GM12801 (cell line): Measurements from ENCODE around the gene SAP25.

Experiments used
- TF ChIP-seq, protein P1 (sequence below): IDR thresholded peaks from one replicate; pipeline ENCODE4 v1.5.1; 2011; ENCODE audit warnings: control low read depth; ENCODE audit not compliant: insufficient read length; ENCODE audit errors: extremely low read depth

SAP25 gene

DNA sequence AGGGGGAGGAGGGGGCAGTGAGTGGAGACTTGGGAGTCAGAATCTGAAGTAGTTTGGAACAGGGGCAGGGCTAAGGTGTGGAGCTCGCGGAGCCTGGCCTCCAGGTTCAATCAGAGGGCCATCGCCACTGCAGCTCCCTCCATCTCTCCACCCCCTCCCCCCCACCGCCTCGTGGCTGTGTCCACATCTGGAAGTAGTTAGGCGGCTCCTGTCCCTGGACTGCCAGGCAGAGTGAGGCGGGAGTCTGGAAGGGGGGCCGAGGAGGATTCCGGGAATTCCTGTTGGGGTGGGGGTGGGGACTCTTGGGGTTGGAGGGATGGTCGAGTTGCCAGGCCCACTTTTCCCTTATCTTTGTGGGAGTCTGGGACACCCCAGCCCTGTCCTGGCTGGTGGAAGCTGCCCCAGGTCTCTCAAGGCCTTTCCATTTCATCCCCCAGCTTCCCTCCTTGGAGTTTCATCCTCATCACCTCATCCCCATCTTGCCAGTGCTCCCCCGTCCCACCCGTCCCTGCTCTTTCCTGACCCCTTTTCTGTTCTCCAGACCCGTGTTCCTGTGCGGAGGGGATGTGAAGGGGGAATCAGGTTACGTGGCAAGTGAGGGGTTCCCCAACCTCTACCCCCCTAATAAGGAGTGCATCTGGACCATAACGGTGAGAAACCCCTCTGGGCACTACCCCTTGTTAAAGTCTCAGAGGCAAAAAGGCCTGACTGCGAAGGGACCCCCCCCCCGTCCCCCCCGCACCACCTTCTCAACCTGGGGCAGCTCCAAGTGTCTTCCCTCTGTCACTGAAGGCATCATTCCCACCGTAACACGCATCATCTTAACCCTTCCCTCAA lies 29.4 kb upstream of the SAP25 start:
- TF ChIP-seq, protein P1, sequence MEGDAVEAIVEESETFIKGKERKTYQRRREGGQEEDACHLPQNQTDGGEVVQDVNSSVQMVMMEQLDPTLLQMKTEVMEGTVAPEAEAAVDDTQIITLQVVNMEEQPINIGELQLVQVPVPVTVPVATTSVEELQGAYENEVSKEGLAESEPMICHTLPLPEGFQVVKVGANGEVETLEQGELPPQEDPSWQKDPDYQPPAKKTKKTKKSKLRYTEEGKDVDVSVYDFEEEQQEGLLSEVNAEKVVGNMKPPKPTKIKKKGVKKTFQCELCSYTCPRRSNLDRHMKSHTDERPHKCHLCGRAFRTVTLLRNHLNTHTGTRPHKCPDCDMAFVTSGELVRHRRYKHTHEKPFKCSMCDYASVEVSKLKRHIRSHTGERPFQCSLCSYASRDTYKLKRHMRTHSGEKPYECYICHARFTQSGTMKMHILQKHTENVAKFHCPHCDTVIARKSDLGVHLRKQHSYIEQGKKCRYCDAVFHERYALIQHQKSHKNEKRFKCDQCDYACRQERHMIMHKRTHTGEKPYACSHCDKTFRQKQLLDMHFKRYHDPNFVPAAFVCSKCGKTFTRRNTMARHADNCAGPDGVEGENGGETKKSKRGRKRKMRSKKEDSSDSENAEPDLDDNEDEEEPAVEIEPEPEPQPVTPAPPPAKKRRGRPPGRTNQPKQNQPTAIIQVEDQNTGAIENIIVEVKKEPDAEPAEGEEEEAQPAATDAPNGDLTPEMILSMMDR = no peak

DNA sequence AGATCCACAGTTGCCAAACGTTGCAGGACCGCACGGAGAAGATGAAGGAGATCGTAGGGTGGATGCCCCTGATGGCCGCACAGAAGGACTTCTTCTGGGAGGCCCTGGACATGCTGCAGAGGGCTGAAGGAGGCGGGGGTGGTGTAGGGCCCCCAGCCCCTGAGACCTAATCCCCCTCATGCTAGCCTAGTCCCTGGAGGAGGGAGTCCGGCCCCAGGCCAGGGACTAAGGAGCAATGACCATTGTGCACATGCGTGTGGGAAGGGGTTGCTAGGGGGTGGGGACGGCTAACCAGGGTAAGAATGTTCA lies 27.0 kb upstream of the SAP25 start:
- TF ChIP-seq, protein P1 = no peak

DNA sequence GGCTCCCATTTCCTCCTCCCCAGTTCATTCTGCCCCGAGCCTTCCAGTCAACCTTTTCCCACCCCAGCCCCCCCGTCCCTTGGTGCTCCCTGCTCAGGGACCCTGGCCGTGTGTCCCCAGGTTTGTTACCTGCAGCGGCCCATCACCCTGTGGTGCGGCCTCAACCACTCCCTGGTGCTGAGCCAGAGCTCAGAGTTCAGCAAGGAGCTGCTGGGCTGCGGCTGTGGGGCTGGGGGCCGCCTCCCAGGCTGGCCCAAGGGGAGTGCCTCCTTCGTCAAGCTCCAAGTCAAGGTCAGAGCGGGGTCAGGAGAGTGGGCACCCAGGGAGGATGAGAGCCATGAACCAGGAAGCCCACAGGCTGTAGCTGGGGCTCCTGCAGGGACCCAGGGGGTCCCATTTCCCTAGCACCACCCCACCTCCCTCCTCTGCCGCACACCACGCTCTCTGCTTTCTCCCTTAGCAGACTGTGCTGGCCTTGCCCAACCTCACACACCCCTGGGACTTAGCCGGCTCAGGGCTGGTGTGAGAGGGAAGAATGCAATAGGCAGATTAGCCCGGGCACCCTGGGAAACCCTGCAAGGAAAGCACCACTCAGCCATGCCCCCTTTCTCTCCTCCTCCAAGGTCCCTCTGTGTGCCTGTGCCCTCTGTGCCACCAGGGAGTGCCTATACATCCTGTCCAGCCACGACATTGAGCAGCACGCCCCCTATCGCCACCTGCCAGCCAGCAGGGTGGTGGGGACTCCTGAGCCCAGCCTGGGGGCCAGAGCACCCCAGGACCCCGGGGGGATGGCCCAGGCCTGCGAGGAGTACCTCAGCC lies 26.4 kb upstream of the SAP25 start:
- TF ChIP-seq, protein P1 = no peak

DNA sequence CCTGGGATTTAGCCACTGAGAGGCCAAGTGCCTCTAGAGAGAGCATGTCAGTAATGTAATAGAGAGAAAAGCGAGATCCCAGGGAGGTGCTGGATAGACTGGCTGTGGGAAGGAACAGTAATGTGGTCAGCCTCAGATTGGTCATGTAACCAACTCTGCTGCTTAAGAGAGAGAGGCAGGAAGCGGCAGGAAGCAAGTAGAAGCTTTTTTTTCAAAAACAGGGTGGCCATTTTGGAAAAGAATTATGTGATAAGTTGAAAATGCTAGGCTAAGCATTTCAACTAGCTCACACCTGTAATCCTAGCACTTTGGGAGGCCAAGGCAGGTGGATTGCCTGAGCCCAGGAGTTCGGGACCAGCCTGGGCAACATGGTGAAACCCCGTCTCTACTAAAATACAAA lies 24.7 kb upstream of the SAP25 start:
- TF ChIP-seq, protein P1 = no peak

DNA sequence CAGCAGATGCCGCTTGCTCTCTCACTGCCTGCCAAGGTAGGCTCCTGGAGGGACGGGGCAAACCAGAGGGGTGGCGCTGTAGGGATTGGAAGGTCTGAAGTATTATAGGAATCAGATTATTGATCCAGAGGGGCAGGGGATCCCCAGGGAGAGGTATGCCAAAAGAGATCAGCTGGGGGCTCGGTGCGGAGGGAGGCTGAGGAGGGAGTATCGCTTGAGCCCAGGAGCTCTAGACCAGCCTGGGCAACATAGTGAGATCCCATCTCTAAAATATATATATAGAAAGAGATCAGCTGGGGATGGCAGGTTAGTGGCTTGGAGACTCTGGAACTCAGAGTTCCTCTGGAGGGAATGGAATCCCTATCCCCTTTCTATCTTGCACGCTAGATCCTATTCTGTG lies 21.5 kb upstream of the SAP25 start:
- TF ChIP-seq, protein P1 = no peak

DNA sequence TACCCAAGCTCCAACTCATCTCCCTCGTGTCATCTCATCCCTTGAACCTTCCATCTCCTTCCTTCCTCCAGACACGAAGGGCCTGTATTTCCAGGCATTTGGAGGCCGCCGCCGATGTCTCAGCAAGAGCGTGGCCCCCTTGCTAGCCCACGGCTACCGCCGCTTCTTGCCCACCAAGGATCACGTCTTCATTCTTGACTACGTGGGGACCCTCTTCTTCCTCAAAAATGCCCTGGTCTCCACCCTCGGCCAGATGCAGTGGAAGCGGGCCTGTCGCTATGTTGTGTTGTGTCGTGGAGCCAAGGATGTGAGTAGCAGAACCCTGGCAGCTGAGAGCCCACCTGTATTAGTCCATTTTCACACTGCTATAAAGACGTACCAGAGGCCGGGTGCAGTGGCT lies 17.9 kb upstream of the SAP25 start:
- TF ChIP-seq, protein P1 = no peak

DNA sequence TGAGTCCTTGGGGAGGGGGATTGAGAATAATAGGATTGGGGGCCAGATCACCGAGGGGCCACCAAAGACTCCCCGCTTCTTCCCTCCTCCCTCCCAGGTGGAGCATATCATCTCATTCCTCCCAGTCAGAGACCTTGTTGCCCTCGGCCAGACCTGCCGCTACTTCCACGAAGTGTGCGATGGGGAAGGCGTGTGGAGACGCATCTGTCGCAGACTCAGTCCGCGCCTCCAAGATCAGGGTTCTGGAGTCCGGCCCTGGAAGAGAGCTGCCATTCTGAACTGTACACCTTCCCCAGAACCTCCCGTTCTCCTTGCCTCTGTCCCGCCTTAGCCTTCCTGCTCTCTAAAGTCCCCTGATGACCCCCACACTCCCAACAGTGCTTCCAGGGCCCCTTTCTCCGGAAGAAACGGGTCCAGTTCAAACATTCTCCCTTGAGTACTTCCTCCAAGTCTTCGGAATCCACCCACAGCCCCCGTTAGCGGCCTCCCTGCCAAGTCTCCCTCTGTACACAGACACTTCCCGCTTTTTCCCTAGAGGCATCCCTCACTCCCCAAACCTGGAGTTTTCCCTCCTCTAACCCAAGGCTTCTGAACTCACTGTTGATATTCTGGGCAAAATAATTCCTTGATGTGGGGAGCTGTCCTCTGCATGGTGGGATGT lies 16.5 kb upstream of the SAP25 start:
- TF ChIP-seq, protein P1 = no peak
